Measurements from ENCODE around the gene VGLL3. TPM values are rescaled to one million over a fixed set of nuclear protein-coding genes. Genes with fewer than 3 reads are reported as not detected.
A peak's percentile ranks its signal among the peaks of the same experiment; 100 is the strongest.

Gene VGLL3
- polyA plus RNA-seq, 1 experiment, result 98.8 TPM

- CTCF ChIA-PET, result no interaction called here
- H3K27me3 ChIP-seq (ENCODE audit: control insufficient read depth, insufficient read depth, low read length), result no peaks in the 10 kb centered on the region
- POLR2A ChIA-PET, result no interaction called here
- peak; percentile 40 for DNase-seq (ENCODE audit: low read depth)
- no peaks in the 10 kb centered on the region for H3K36me3 ChIP-seq (ENCODE audit: control insufficient read depth, insufficient read depth, low read length)
- no peak overlapping the region for H3K4me3 ChIP-seq (ENCODE audit: low read depth, low read length)
- TF ChIP-seq CTCF (IDR thresholded peaks at IDR 0.05; ENCODE audit: insufficient read depth, low read depth, low read length), result no peak
These were observed 4.6 kb upstream of the VGLL3 start for GRCh38 chr3:86995537-86995936.

- CTCF ChIA-PET, result interaction anchor here (0.6 to 2.4 kb wide), 4 partner anchors 13 to 199 kb away, joined by 3 to 6 read pairs (median 4); no protein-coding TSS in a partner anchor
- no peaks in the 10 kb centered on the region for H3K27me3 ChIP-seq (ENCODE audit: control insufficient read depth, insufficient read depth, low read length)
- TF ChIP-seq CTCF (IDR thresholded peaks at IDR 0.05; ENCODE audit: insufficient read depth, low read depth, low read length), result no peak
- no peaks in the 10 kb centered on the region for H3K36me3 ChIP-seq (ENCODE audit: control insufficient read depth, insufficient read depth, low read length)
- DNase-seq (ENCODE audit: low read depth), result peak; percentile 41
- POLR2A ChIA-PET, result interaction anchor here (0.5 kb wide), 1 partner anchor 96 kb away, joined by 4 read pairs; no protein-coding TSS in a partner anchor
- no peak overlapping the region for H3K4me3 ChIP-seq (ENCODE audit: low read depth, low read length)
These were observed 2.8 kb upstream of the VGLL3 start for GRCh38 chr3:86993704-86994103.

- Histone ChIP-seq H3K27me3 (ENCODE audit: control insufficient read depth, insufficient read depth, low read length) (no peaks in the 10 kb centered on the region), H3K4me3 (ENCODE audit: low read depth, low read length) (peak overlapping the region; percentile 88), H3K36me3 (ENCODE audit: control insufficient read depth, insufficient read depth, low read length) (no peaks in the 10 kb centered on the region)
- ChIA-PET POLR2A (interaction anchor here (0.5 to 0.6 kb wide), 2 partner anchors 55 to 184 kb away, joined by 3 to 4 read pairs; no protein-coding TSS in a partner anchor), CTCF (interaction anchor here (1.1 to 3.5 kb wide), 5 partner anchors 14 to 219 kb away, joined by 3 to 19 read pairs (median 4); no protein-coding TSS in a partner anchor)
- no peak for TF ChIP-seq CTCF (IDR thresholded peaks at IDR 0.05; ENCODE audit: insufficient read depth, low read depth, low read length)
- no peak for DNase-seq (ENCODE audit: low read depth)
These were observed 989 bp upstream of the VGLL3 start for GRCh38 chr3:86991840-86992435.

GRCh38 chr3:86991482-86991815 is 500 bp upstream of the VGLL3 start:
- no peak for TF ChIP-seq CTCF (IDR thresholded peaks at IDR 0.05; ENCODE audit: insufficient read depth, low read depth, low read length)
- DNase-seq (ENCODE audit: low read depth), result no peak
- Histone ChIP-seq H3K27me3 (ENCODE audit: control insufficient read depth, insufficient read depth, low read length) (no peaks in the 10 kb centered on the region), H3K36me3 (ENCODE audit: control insufficient read depth, insufficient read depth, low read length) (no peaks in the 10 kb centered on the region), H3K4me3 (ENCODE audit: low read depth, low read length) (peak overlapping the region; percentile 88)
- POLR2A ChIA-PET, result interaction anchor here (0.5 to 0.6 kb wide), 2 partner anchors 54 to 185 kb away, joined by 3 to 4 read pairs; no protein-coding TSS in a partner anchor
- CTCF ChIA-PET, result interaction anchor here (0.9 to 3.5 kb wide), 6 partner anchors 13 to 219 kb away, joined by 3 to 19 read pairs (median 4); no protein-coding TSS in a partner anchor

- no peaks in the 10 kb centered on the region for H3K36me3 ChIP-seq (ENCODE audit: control insufficient read depth, insufficient read depth, low read length)
- H3K4me3 ChIP-seq (ENCODE audit: low read depth, low read length), result peak overlapping the region; percentile 88
- no peaks in the 10 kb centered on the region for H3K27me3 ChIP-seq (ENCODE audit: control insufficient read depth, insufficient read depth, low read length)
- ChIA-PET POLR2A (interaction anchor here (0.6 kb wide), 1 partner anchor 99 kb away, joined by 4 read pairs; no protein-coding TSS in a partner anchor), CTCF (interaction anchor here (0.9 to 3.5 kb wide), 3 partner anchors 93 to 201 kb away, joined by 3 to 19 read pairs (median 3); no protein-coding TSS in a partner anchor)
- no peak for TF ChIP-seq CTCF (IDR thresholded peaks at IDR 0.05; ENCODE audit: insufficient read depth, low read depth, low read length)
- DNase-seq (ENCODE audit: low read depth), result no peak
These were observed 776 bp downstream of the VGLL3 start for GRCh38 chr3:86990012-86990733.
